ENCODE results near the gene MGAT3. TPM values are rescaled to one million over a fixed set of nuclear protein-coding genes. Genes with fewer than 3 reads are reported as not detected.
"Not testable (repeated sequence)": the region's sequence is repeated elsewhere in the genome, so short reads cannot be mapped to it uniquely, and the experiment has no call there.

Gene MGAT3
- total and polyA plus RNA-seq, 2 donors = 1.6 to 3.7 TPM

- WGBS = 97% methylated on average over 12 of the region's 12 CpGs
- H3K27ac ChIP-seq (ENCODE audit: low read depth in 1 of 2, low read length in 1 of 2) = no peak overlapping the region
These were observed 58.6 kb downstream of the MGAT3 start for GRCh38 chr22:39515266-39516050.

GRCh38 chr22:39517470-39517869, 60.7 kb downstream of the MGAT3 start:
- Histone ChIP-seq H3K9me3 (ENCODE audit: control insufficient read depth in 2 of 2, insufficient read depth in 1 of 2, low read length in 1 of 2) (no peaks in the 10 kb centered on the region), H3K36me3 (ENCODE audit: control insufficient read depth in 2 of 2, insufficient read depth in 2 of 2, low read length in 1 of 2) (peaks cover 29 to 61% of the 10 kb centered on the region in 2 donors), H3K4me3 (ENCODE audit: low read length in 2 of 2) (no peak overlapping the region), H3K4me1 (ENCODE audit: control insufficient read depth in 2 of 2, insufficient read depth in 2 of 2, low read length in 2 of 2) (peaks cover 12 to 22% of the 10 kb centered on the region in 2 donors), H3K27ac (ENCODE audit: low read depth in 1 of 2, low read length in 1 of 2) (no peak overlapping the region), H3K27me3 (ENCODE audit: control insufficient read depth in 2 of 2, insufficient read depth in 1 of 2, low read length in 1 of 2) (no peaks in the 10 kb centered on the region)
- WGBS = 98% methylated on average over 3 of the region's 3 CpGs
- DNase-seq (ENCODE audit: low read depth in 6 of 9, low spot score in 9 of 9) = no peak

More at GRCh38 chr22:39515266-39516050, 58.6 kb downstream of the MGAT3 start:
- no peaks in the 10 kb centered on the region for H3K27me3 ChIP-seq (ENCODE audit: control insufficient read depth in 2 of 2, insufficient read depth in 1 of 2, low read length in 1 of 2)
- H3K9me3 ChIP-seq (ENCODE audit: control insufficient read depth in 2 of 2, insufficient read depth in 1 of 2, low read length in 1 of 2) = peaks cover 0 to 1% of the 10 kb centered on the region in 2 donors
- H3K4me3 ChIP-seq (ENCODE audit: low read length in 2 of 2) = no peak overlapping the region
- H3K36me3 ChIP-seq (ENCODE audit: control insufficient read depth in 2 of 2, insufficient read depth in 2 of 2, low read length in 1 of 2) = peaks cover 45 to 66% of the 10 kb centered on the region in 2 donors
- DNase-seq (ENCODE audit: low read depth in 6 of 9, low spot score in 9 of 9) = no peak
- H3K4me1 ChIP-seq (ENCODE audit: control insufficient read depth in 2 of 2, insufficient read depth in 2 of 2, low read length in 2 of 2) = peaks cover 5 to 10% of the 10 kb centered on the region in 2 donors

GRCh38 chr22:39518144-39518786, 61.5 kb downstream of the MGAT3 start:
- peaks cover 32 to 66% of the 10 kb centered on the region in 2 donors for H3K36me3 ChIP-seq (ENCODE audit: control insufficient read depth in 2 of 2, insufficient read depth in 2 of 2, low read length in 1 of 2)
- H3K4me3 ChIP-seq (ENCODE audit: low read length in 2 of 2) = no peak overlapping the region
- peaks cover 19 to 30% of the 10 kb centered on the region in 2 donors for H3K4me1 ChIP-seq (ENCODE audit: control insufficient read depth in 2 of 2, insufficient read depth in 2 of 2, low read length in 2 of 2)
- H3K27ac ChIP-seq (ENCODE audit: low read depth in 1 of 2, low read length in 1 of 2) = no peak overlapping the region
- 94% methylated on average over 5 of the region's 5 CpGs for WGBS
- no peaks in the 10 kb centered on the region for H3K9me3 ChIP-seq (ENCODE audit: control insufficient read depth in 2 of 2, insufficient read depth in 1 of 2, low read length in 1 of 2)
- no peak for DNase-seq (ENCODE audit: low read depth in 6 of 9, low spot score in 9 of 9)
- no peaks in the 10 kb centered on the region for H3K27me3 ChIP-seq (ENCODE audit: control insufficient read depth in 2 of 2, insufficient read depth in 1 of 2, low read length in 1 of 2)

GRCh38 chr22:39518996-39519680, 62.3 kb downstream of the MGAT3 start:
- no peaks in the 10 kb centered on the region for H3K9me3 ChIP-seq (ENCODE audit: control insufficient read depth in 2 of 2, insufficient read depth in 1 of 2, low read length in 1 of 2)
- DNase-seq (ENCODE audit: low read depth in 6 of 9, low spot score in 9 of 9) = no peak
- peak overlapping the region; percentile 86 to 94 for H3K27ac ChIP-seq (ENCODE audit: low read depth in 1 of 2, low read length in 1 of 2)
- peak overlapping the region; percentile 77 to 98 for H3K4me3 ChIP-seq (ENCODE audit: low read length in 2 of 2)
- no peaks in the 10 kb centered on the region for H3K27me3 ChIP-seq (ENCODE audit: control insufficient read depth in 2 of 2, insufficient read depth in 1 of 2, low read length in 1 of 2)
- H3K4me1 ChIP-seq (ENCODE audit: control insufficient read depth in 2 of 2, insufficient read depth in 2 of 2, low read length in 2 of 2) = peaks cover 20 to 37% of the 10 kb centered on the region in 2 donors
- 11% methylated on average over 24 of the region's 24 CpGs for WGBS
- peaks cover 29 to 66% of the 10 kb centered on the region in 2 donors for H3K36me3 ChIP-seq (ENCODE audit: control insufficient read depth in 2 of 2, insufficient read depth in 2 of 2, low read length in 1 of 2)

- no peaks in the 10 kb centered on the region for H3K27me3 ChIP-seq (ENCODE audit: control insufficient read depth in 2 of 2, insufficient read depth in 1 of 2, low read length in 1 of 2)
- peaks cover 20 to 43% of the 10 kb centered on the region in 2 donors for H3K4me1 ChIP-seq (ENCODE audit: control insufficient read depth in 2 of 2, insufficient read depth in 2 of 2, low read length in 2 of 2)
- peak overlapping the region; percentile 86 to 98 for H3K27ac ChIP-seq (ENCODE audit: low read depth in 1 of 2, low read length in 1 of 2)
- under 1% methylated on average over 47 of the region's 47 CpGs for WGBS
- peak overlapping the region; percentile 77 to 98 for H3K4me3 ChIP-seq (ENCODE audit: low read length in 2 of 2)
- H3K36me3 ChIP-seq (ENCODE audit: control insufficient read depth in 2 of 2, insufficient read depth in 2 of 2, low read length in 1 of 2) = peaks cover 29 to 66% of the 10 kb centered on the region in 2 donors
- DNase-seq (ENCODE audit: low read depth in 6 of 9, low spot score in 9 of 9) = peak in 1 of 9 donors; percentile 98
- no peaks in the 10 kb centered on the region for H3K9me3 ChIP-seq (ENCODE audit: control insufficient read depth in 2 of 2, insufficient read depth in 1 of 2, low read length in 1 of 2)
These were observed 62.9 kb downstream of the MGAT3 start for GRCh38 chr22:39519681-39520225.

- H3K9me3 ChIP-seq (ENCODE audit: control insufficient read depth in 2 of 2, insufficient read depth in 1 of 2, low read length in 1 of 2) = no peaks in the 10 kb centered on the region
- peak; percentile 46 to 100 (median 98) for DNase-seq (ENCODE audit: low read depth in 6 of 9, low spot score in 9 of 9)
- peak within 1 kb of the TSS; percentile 77 to 98 for H3K4me3 ChIP-seq (ENCODE audit: low read length in 2 of 2)
- peak within 1 kb of the TSS; percentile 86 to 98 for H3K27ac ChIP-seq (ENCODE audit: low read depth in 1 of 2, low read length in 1 of 2)
- peaks cover 21 to 50% of the 10 kb centered on the region in 2 donors for H3K4me1 ChIP-seq (ENCODE audit: control insufficient read depth in 2 of 2, insufficient read depth in 2 of 2, low read length in 2 of 2)
- WGBS = under 1% methylated on average over 86 of the region's 86 CpGs
- H3K27me3 ChIP-seq (ENCODE audit: control insufficient read depth in 2 of 2, insufficient read depth in 1 of 2, low read length in 1 of 2) = no peaks in the 10 kb centered on the region
- peaks cover 26 to 66% of the 10 kb centered on the region in 2 donors for H3K36me3 ChIP-seq (ENCODE audit: control insufficient read depth in 2 of 2, insufficient read depth in 2 of 2, low read length in 1 of 2)
These were observed 63.7 kb downstream of the MGAT3 start, which contains the start of gene ATF4 for GRCh38 chr22:39520226-39521105. ATF4 (plus strand) TSS chr22:39520562; CDS start chr22:39521446, 884 bp downstream.

GRCh38 chr22:39521106-39521885, 64.5 kb downstream of the MGAT3 start:
- WGBS = 7% methylated on average over 28 of the region's 28 CpGs
- Histone ChIP-seq H3K27ac (ENCODE audit: low read depth in 1 of 2, low read length in 1 of 2) (peak overlapping the region; percentile 85 to 98), H3K4me3 (ENCODE audit: low read length in 2 of 2) (peak overlapping the region; percentile 77 to 98), H3K4me1 (ENCODE audit: control insufficient read depth in 2 of 2, insufficient read depth in 2 of 2, low read length in 2 of 2) (peaks cover 23 to 58% of the 10 kb centered on the region in 2 donors), H3K36me3 (ENCODE audit: control insufficient read depth in 2 of 2, insufficient read depth in 2 of 2, low read length in 1 of 2) (peaks cover 27 to 59% of the 10 kb centered on the region in 2 donors)
- not testable (repeated sequence) for DNase-seq (ENCODE audit: low read depth in 6 of 9, low spot score in 9 of 9); H3K27me3 ChIP-seq (ENCODE audit: control insufficient read depth in 2 of 2, insufficient read depth in 1 of 2, low read length in 1 of 2); H3K9me3 ChIP-seq (ENCODE audit: control insufficient read depth in 2 of 2, insufficient read depth in 1 of 2, low read length in 1 of 2)
